ENCODE data around the gene GPSM1.
"Not testable (repeated sequence)": the region's sequence is repeated elsewhere in the genome, so short reads cannot be mapped to it uniquely, and the experiment has no call there.

Gene GPSM1

GRCh38 chr9:136318776-136319241 is 8.5 kb upstream of the GPSM1 start:
- no peak for DNase-seq

DNA sequence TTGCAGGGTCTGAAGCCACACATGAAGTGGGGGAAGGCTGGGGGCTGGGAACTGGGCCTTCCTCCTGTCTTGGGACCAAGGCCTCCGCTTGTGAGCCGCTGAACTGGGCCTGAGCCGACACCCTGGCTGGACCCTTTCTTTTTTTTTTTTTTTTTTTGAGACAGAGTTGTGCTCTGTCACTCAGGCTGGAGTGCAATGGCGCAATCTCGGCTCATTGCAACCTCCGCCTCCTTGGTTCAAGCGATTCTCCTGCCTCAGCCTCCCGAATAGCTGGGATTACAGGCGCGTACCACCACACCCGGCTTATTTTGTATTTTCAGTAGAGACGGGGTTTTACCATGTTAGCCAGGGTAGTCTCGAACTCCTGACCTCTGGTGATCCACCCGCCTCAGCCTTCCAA is 8.1 kb upstream of the GPSM1 start:
- not testable (repeated sequence) for DNase-seq

DNA sequence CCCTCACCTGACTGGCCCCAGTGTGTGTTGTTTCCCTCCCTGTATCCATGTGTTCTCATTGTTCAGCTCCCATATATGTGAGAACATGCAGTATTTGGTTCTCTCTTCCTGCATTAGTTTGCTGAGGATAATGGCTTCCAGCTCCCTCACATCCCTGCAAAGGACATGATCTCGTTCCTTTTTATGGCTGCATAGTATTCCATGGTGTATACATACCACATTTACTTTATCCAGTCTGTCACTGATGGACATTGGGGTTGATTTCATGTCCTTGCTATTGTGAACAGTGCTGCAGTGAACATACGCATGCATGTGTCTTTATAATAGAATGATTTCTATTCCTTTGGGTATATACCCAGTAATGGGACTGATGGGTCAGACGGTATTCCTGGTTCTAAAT is 7.4 kb upstream of the GPSM1 start:
- not testable (repeated sequence) for DNase-seq

GRCh38 chr9:136320972-136321371 is 6.4 kb upstream of the GPSM1 start:
- not testable (repeated sequence) for DNase-seq

- DNase-seq = no peak
These were observed 5.8 kb upstream of the GPSM1 start for GRCh38 chr9:136321561-136321960.

- no peak for DNase-seq
These were observed 4.5 kb upstream of the GPSM1 start for GRCh38 chr9:136322756-136323330.

- no peak for DNase-seq
These were observed 4.0 kb upstream of the GPSM1 start for GRCh38 chr9:136323371-136323789.

DNA sequence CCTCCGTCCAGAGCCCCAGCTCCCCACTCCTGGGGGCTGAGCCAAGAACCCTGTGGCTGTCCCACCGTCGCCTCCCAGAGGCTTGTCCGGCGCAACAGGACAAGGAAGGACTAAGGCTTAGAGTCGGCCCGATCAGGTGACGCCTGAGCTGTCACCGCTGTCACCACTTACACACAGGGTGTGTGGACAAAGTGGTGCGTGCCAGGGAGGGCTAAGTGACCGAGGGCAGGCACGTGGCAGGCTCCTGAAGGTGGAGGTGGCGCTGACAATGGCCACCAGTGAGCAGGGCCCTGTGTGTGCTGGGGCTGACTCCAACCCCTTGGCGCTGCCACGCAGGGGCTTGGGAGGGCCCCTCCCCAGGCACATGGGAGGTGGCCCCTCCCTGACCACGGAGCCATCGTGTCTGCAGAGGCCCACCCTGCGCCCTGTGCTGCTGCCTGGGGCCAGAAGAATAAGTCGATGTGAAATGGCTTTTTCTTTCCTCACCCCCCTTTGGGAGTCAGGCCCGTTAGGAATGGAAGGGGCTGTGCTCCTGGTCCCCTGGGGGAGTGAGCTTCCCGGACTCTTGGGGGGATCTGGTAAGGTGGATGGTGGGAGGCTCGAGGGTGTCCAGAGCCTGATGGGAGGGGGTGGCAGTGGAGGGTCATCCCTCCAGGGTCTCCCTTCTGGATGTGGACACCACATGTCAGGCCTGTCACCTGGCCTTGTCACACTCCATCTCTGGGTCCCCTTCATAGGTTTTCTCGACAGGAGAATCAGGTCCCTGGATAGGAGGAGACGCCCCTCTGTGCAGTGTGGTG is 2.6 kb upstream of the GPSM1 start:
- no peak for DNase-seq

DNA sequence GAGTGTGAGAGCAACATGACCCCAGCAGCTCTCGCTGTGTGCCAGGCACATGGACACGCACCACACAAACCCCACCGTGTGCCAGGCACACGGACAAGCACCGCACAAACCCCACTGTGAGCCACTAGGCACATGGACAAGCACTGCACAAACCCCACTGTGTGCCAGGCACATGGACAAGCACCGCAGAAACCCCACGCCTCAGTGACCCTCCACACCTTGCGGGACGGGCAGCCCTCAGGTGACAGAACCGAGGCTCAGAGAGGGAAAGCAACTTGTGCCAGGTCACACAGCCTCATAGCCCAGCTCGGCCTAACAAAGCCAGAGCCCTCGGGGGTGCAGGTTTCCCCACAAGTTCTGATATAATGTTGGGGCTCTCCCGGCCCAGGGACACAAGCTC is 2.0 kb upstream of the GPSM1 start:
- DNase-seq = no peak

GRCh38 chr9:136326061-136326760 is 1.1 kb upstream of the GPSM1 start:
- no peak for DNase-seq

- no peak for DNase-seq
These were observed 507 bp upstream of the GPSM1 start for GRCh38 chr9:136326761-136327303.

GRCh38 chr9:136328011-136328621 is 777 bp downstream of the GPSM1 start:
- DNase-seq = no peak

DNA sequence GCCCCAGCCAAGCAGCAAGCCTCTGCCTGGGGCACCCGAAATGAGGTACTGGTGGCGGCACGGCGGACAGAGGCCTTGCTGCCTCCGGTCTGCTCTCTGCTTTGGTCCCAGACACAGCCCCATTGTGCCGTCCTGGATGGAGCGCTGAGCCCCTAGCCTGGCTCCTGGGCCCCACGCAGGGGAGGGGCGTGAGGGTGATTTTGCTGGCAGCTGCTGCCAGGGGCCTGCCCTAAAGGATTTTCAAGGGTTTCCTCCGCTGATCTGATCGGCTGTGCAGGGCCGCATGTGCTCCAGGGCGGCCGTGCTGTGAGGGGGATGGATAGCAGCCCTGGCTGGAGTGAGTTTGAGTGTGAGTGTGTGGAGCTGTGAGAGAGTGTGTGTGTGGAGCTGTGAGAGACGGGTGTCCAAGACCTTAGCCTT is 1.3 kb downstream of the GPSM1 start:
- no peak for DNase-seq

GRCh38 chr9:136329211-136329627 is 1.9 kb downstream of the GPSM1 start:
- DNase-seq = no peak

GRCh38 chr9:136329636-136330405 is 2.5 kb downstream of the GPSM1 start:
- no peak for DNase-seq

GRCh38 chr9:136330406-136330990 is 3.2 kb downstream of the GPSM1 start:
- DNase-seq = no peak

- DNase-seq = no peak
These were observed 3.7 kb downstream of the GPSM1 start for GRCh38 chr9:136331030-136331429.

DNA sequence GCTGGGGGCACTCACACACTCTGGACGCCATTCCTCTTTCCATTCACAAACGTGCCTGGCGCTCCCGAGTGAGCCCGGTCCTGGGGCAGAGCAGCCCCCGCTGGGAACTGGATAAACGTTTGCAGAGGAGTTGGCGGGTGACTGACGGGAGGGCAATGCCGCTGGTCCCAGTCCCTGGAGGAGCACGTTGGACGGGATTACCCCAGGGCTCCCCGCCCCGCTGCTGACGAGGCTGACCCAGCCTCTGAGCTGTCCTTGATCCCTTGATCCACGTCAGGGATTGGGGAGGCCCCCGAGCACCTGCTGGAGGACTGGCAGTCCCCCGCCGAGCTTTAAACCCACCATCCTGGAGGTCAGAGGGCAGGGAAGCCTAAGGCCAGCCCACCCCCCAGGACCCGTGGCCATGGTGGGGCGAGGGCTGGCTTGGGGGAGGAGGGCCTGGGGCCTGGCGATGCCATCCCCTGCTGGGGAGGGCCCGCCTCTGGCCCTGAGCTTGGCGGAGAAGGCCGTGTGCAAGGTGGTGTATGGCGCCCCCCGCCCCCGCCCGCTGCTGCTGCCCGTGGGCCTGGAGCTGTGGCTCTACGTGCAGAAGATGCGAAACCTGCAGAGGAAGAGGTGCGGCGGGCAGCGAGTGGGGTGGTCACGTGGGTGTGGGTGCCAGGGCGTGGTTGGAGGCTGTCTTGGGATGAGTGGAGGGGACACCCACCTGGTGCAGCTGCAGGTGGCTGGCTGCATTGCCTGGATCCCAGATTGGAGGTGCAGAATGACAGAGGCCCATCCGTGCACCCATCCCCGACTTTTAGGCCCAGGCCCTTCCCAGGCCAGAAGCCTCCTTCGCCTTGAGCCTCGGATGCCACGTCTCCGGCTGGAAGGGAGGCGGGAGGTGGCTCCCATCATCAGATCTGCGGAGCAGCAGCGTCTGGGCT is 4.5 kb downstream of the GPSM1 start:
- DNase-seq = peak in 1 of 5 experiments; percentile 48

DNA sequence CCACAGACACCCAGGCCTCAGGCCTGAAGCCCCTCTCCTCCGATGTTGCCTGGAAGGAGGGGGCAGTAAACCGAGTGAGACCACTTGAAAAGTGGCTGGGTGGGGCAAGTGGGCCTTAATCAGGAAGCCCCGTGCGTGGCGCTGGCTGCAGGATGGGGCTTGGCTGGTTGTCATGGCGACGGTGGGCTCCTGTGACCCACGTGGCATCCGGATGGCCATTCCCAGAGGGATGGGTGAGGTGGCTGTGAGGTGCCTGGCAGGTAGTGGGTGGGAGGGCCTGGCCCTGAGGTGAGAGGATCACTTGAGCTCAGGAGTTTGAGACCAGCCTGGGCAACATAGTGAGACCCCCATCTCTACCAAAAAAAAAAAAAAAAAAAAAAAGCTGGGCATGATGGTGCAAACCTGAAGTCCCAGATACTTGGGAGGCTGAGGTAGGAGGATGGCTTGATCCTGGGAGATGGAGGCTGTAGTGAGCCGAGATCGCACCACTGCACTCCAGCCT is 5.2 kb downstream of the GPSM1 start:
- no peak for DNase-seq

DNA sequence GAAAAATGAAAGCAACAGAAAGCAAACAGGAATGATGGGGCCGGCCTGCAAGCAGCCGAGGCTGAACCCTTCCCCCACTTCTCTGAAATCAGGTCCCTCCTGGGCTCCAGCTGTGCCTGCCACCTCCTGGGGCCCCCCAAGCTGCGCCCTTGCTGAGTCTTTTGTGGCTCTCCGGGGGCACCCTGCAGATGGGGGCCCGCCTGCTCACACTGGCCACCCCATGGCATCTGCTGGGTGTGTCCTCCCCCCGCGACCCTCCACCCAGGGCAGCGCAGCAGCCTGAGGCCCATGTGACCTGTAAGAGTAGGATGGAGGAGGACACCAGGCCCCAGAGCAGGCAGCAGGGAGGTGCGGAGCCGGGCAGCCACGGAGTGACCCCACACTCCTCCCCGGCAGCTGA is 5.7 kb downstream of the GPSM1 start:
- DNase-seq = no peak

Measured in T-helper 2 cell (primary cell).